ENCODE data around the gene FGFRL1. TPM values are rescaled to one million over a fixed set of nuclear protein-coding genes. Genes with fewer than 3 reads are reported as not detected.

The FGFRL1 gene
- total RNA-seq, 1 experiment from 2014 or later = 26.1 TPM

DNA sequence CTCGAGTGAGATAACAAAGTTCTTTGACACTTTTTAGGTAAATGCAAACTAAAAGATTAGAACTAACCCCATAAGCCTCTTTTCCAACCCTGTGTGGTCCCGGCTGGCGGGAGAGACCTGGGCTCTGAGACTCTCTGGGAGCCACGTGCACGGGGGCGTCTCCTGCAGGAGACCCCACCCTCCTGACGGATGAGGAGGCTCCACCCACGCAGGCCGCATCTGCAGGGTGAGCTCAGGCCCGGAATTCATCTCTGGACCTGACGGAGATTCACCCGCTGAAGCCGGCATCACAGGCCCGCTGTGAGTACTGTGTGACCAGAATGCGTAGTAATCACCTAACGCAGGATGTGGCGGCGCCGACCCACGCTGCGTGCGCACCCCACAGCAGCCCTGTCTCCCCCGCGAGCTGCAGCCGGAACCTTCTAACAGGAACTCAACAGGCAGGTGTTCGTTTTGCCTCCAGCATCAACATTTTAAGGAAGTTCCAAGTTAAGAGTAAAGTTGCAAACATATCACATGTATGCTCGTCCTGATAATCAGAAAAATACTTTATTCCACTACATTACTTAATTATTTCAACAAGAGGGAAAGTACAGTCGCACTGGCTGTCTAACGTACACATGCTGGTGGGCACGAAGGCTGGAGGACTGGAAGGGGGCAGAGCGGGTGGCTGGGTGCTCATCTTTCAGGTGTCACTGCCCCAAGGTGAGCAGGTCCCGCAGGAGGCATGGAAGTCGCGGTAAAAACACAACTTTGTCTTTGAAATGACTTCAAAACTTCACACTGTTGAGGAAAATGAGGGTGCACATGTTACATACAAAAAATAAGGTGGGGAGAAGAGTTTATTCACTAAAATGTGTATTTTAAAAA is 44.5 kb downstream of the FGFRL1 start:
- peaks cover 5 to 10% of the 10 kb centered on the region in 2 experiments; a peak in 2 of 4 replicates for H3K4me1 Mint-ChIP-seq
- H3K79me1 ChIP-seq (ENCODE audit: insufficient read depth, low read depth, low read length, poor library complexity, severe bottlenecking) = no peaks in the 10 kb centered on the region
- no peak overlapping the region for H2BK15ac ChIP-seq (ENCODE audit: low read depth, low read length)
- no peak overlapping the region for H4K8ac ChIP-seq (replicated peaks; ENCODE audit: insufficient read length, low read depth, low read length)
- H3K23ac ChIP-seq (ENCODE audit: insufficient read length, low read depth, low read length) = no peak overlapping the region
- WGBS (ENCODE audit: extremely low coverage, insufficient read length, low lambda C conversion rate) = no CpG with 5 or more reads among the region's 34 CpGs
- peak overlapping the region; percentile 35; the same call in 1 of the 2 replicates for H3K14ac ChIP-seq (ENCODE audit: insufficient read depth, low read length)
- H3K9me3 Mint-ChIP-seq = peaks cover 0 to 5% of the 10 kb centered on the region in 2 experiments; a peak in 2 of 5 replicates
- H3K4me2 ChIP-seq (ENCODE audit: insufficient read depth, insufficient read length, low read length) = no peak overlapping the region
- H4K91ac ChIP-seq (ENCODE audit: insufficient read length, low read depth, low read length) = no peak overlapping the region
- no peak overlapping the region; a peak in 1 of 5 replicates for H3K4me3 Mint-ChIP-seq
- H3K27ac Mint-ChIP-seq = no peak overlapping the region
- no peaks in the 10 kb centered on the region for H4K20me1 ChIP-seq (ENCODE audit: control insufficient read depth, insufficient read depth, insufficient read length)
- H2BK5ac ChIP-seq (ENCODE audit: insufficient read length, low read length) = no peak overlapping the region
- no peak overlapping the region for H3K56ac ChIP-seq (ENCODE audit: insufficient read length, low read depth, low read length)
- no peaks in the 10 kb centered on the region for H3K4me1 ChIP-seq (ENCODE audit: insufficient read depth, low read length)
- peak; percentile 70 for DNase-seq
- no peak overlapping the region for H3K27ac ChIP-seq (ENCODE audit: insufficient read length, low read depth, low read length)
- peak overlapping the region; percentile 66 for H2AFZ ChIP-seq (ENCODE audit: low read length)
- TF ChIP-seq CTCF (conservative IDR thresholded peaks at IDR 0.05) = no peak
- no peaks in the 10 kb centered on the region; the same call in 1 of the 2 replicates for H3K27me3 ChIP-seq (ENCODE audit: insufficient read depth, low read length)
- no peak overlapping the region for H3K9ac ChIP-seq (ENCODE audit: extremely low read depth, insufficient read length, low read length)
- no peak overlapping the region for H4K5ac ChIP-seq (ENCODE audit: insufficient read length, low read depth, low read length)
- H3K79me2 ChIP-seq (ENCODE audit: insufficient read depth, low read length) = no peaks in the 10 kb centered on the region
- no peaks in the 10 kb centered on the region; a peak in 1 of 7 replicates for H3K36me3 Mint-ChIP-seq (ENCODE audit: insufficient read depth in 1 of 3, low read depth in 3 of 3)
- H3K4ac ChIP-seq (ENCODE audit: low read depth, low read length) = no peak overlapping the region
- no peak overlapping the region for H2BK12ac ChIP-seq (ENCODE audit: insufficient read length, low read depth, low read length)
- no peak overlapping the region for H2BK20ac ChIP-seq (ENCODE audit: low read depth, low read length, poor library complexity, severe bottlenecking)
- H2BK120ac ChIP-seq (ENCODE audit: low read depth, low read length, poor library complexity, severe bottlenecking) = no peak overlapping the region
- H3K9me3 ChIP-seq (ENCODE audit: control insufficient read depth, low read depth, low read length) = no peaks in the 10 kb centered on the region
- no peaks in the 10 kb centered on the region for H3K23me2 ChIP-seq (ENCODE audit: insufficient read length, low read depth, low read length, poor library complexity, severe bottlenecking)
- H3K27me3 Mint-ChIP-seq (ENCODE audit: low read depth) = peaks cover 69% of the 10 kb centered on the region
- H2AK5ac ChIP-seq (ENCODE audit: insufficient read length, low read length) = no peak overlapping the region
- H3K18ac ChIP-seq (ENCODE audit: insufficient read length, low read depth, low read length) = peak overlapping the region; percentile 21
- H3T11ph ChIP-seq (ENCODE audit: low read length) = no peak overlapping the region

Measured in H9 (cell line).